Posterior cingulate gyrus (tissue), 11 donors: Measurements from ENCODE around the gene DGCR6L.
A peak's percentile ranks its signal among the peaks of the same experiment; 100 is the strongest.
"Not testable (repeated sequence)": the region's sequence is repeated elsewhere in the genome, so short reads cannot be mapped to it uniquely, and the experiment has no call there.

Source experiments
- DNase-seq, 10 donors: peaks; one replicate each; pipeline versions ENCODE4 v3.0.0 to v3.0.0-alpha.2; 2020 to 2021; ENCODE audit warnings: mixed read lengths in 3 of 10
- intact Hi-C: fragments of 100-400 bp; cut with DNase I; formaldehyde crosslinking; loops from one replicate; pipeline ENCODE4 v1.15.1; 2023

DGCR6L gene

GRCh38 chr22:20280163-20280562 lies 39.7 kb downstream of the DGCR6L start:
- peak in 9 of 10 donors; percentile 48 to 96 (median 73) for DNase-seq
- intact Hi-C loops: not testable (repeated sequence)

- intact Hi-C loops: no loop called here
- DNase-seq: no peak
Measured at GRCh38 chr22:20279662-20280134, 40.2 kb downstream of the DGCR6L start.

GRCh38 chr22:20278726-20279490 lies 41.0 kb downstream of the DGCR6L start:
- DNase-seq, intact Hi-C loops: not testable (repeated sequence)

GRCh38 chr22:20277936-20278635 lies 41.8 kb downstream of the DGCR6L start:
- DNase-seq, intact Hi-C loops: not testable (repeated sequence)

- intact Hi-C loops: no loop called here
- no peak for DNase-seq
Measured at GRCh38 chr22:20276468-20276867, 43.4 kb downstream of the DGCR6L start.

- DNase-seq: no peak
Measured at GRCh38 chr22:20275836-20276235, 44.0 kb downstream of the DGCR6L start.

GRCh38 chr22:20275325-20275724 lies 44.5 kb downstream of the DGCR6L start:
- intact Hi-C loops, DNase-seq: not testable (repeated sequence)

More at GRCh38 chr22:20275836-20276235, 44.0 kb downstream of the DGCR6L start:
- intact Hi-C loops: no loop called here

- intact Hi-C loops, DNase-seq: not testable (repeated sequence)
Measured at GRCh38 chr22:20274374-20274773, 45.5 kb downstream of the DGCR6L start.

GRCh38 chr22:20273758-20274181 lies 46.1 kb downstream of the DGCR6L start:
- DNase-seq: no peak
- intact Hi-C loops: no loop called here

GRCh38 chr22:20272700-20273099 lies 47.2 kb downstream of the DGCR6L start:
- DNase-seq: peak in 1 of 10 donors; percentile 83
- intact Hi-C loops: no loop called here

- no peak for DNase-seq
- intact Hi-C loops: no loop called here
Measured at GRCh38 chr22:20272174-20272573, 47.7 kb downstream of the DGCR6L start.

- intact Hi-C loops: no loop called here
- DNase-seq: no peak
Measured at GRCh38 chr22:20271114-20271994, 48.5 kb downstream of the DGCR6L start.

- intact Hi-C loops, DNase-seq: not testable (repeated sequence)
Measured at GRCh38 chr22:20270190-20271113, 49.4 kb downstream of the DGCR6L start.

GRCh38 chr22:20269673-20270072 lies 50.2 kb downstream of the DGCR6L start:
- DNase-seq: not testable (repeated sequence)
- intact Hi-C loops: loop anchor here (2.0 kb wide), 1 partner anchor 113 kb away; no protein-coding TSS in a partner anchor

GRCh38 chr22:20269201-20269600 lies 50.7 kb downstream of the DGCR6L start:
- intact Hi-C loops: loop anchor here (2.0 kb wide), 1 partner anchor 112 kb away; no protein-coding TSS in a partner anchor
- not testable (repeated sequence) for DNase-seq

- intact Hi-C loops: loop anchor here (2.0 kb wide), 1 partner anchor 112 kb away; no protein-coding TSS in a partner anchor
- peak in 5 of 10 donors; percentile 58 to 92 (median 69) for DNase-seq
Measured at GRCh38 chr22:20268279-20269012, 51.4 kb downstream of the DGCR6L start, which contains the start of gene RTN4R. RTN4R (minus strand) TSS chr22:20268318; CDS start chr22:20268092, 226 bp downstream.

GRCh38 chr22:20267441-20268278 lies 52.2 kb downstream of the DGCR6L start:
- DNase-seq: no peak
- intact Hi-C loops: loop anchor here (2.0 kb wide), 1 partner anchor 111 kb away; no protein-coding TSS in a partner anchor
